H9 (cell line): Measurements from ENCODE around the gene SIPA1. TPM values are rescaled to one million over a fixed set of nuclear protein-coding genes. Genes with fewer than 3 reads are reported as not detected.

Experiments used
- DNase-seq: peaks from one replicate; pipeline ENCODE4 v3.0.0-alpha.2; 2017
- H2AFZ ChIP-seq: one replicate; pipeline ENCODE4 v1.6.1; 2013; ENCODE audit warnings: mild to moderate bottlenecking, low read length, control low read depth, moderate library complexity
- H2AK5ac ChIP-seq: 2 replicates; pipeline ENCODE4 v1.6.1; 2013; ENCODE audit warnings: low read length, control low read depth, mixed read lengths; ENCODE audit not compliant: insufficient read length
- H2BK120ac ChIP-seq: one replicate; pipeline ENCODE4 v1.6.1; 2013; ENCODE audit warnings: low read depth, mild to moderate bottlenecking, low read length, control low read depth, inconsistent platforms; ENCODE audit not compliant: poor library complexity, severe bottlenecking
- H2BK12ac ChIP-seq: 2 replicates; pipeline ENCODE4 v1.6.1; 2013; ENCODE audit warnings: low read length, control low read depth, mixed read lengths, low read depth; ENCODE audit not compliant: insufficient read length
- H2BK15ac ChIP-seq: 2 replicates; pipeline ENCODE4 v1.6.1; 2013; ENCODE audit warnings: low read depth, low read length, control low read depth
- H2BK20ac ChIP-seq: one replicate; pipeline ENCODE4 v1.6.1; 2013; ENCODE audit warnings: low read depth, mild to moderate bottlenecking, low read length, control low read depth, inconsistent platforms; ENCODE audit not compliant: poor library complexity, severe bottlenecking
- H2BK5ac ChIP-seq: 2 replicates; pipeline ENCODE4 v1.6.1; 2013; ENCODE audit warnings: low read length, control low read depth, mixed read lengths; ENCODE audit not compliant: insufficient read length
- H3K14ac ChIP-seq: 2 replicates; pipeline ENCODE4 v1.6.1; 2013; ENCODE audit warnings: low read length, control low read depth; ENCODE audit not compliant: insufficient read depth
- H3K18ac ChIP-seq: 2 replicates; pipeline ENCODE4 v1.6.1; 2013; ENCODE audit warnings: low read depth, mild to moderate bottlenecking, mixed read lengths, low read length, control low read depth; ENCODE audit not compliant: insufficient read length
- H3K23ac ChIP-seq: 2 replicates; pipeline ENCODE4 v1.6.1; 2013; ENCODE audit warnings: low read length, control low read depth, mixed read lengths, low read depth; ENCODE audit not compliant: insufficient read length
- H3K23me2 ChIP-seq: 2 replicates; pipeline ENCODE4 v1.6.1; 2013; ENCODE audit warnings: low read depth, mild to moderate bottlenecking, mixed read lengths, low read length, control low read depth; ENCODE audit not compliant: insufficient read length, poor library complexity, severe bottlenecking
- H3K27ac ChIP-seq: 2 replicates; pipeline ENCODE4 v1.5.1; 2013; ENCODE audit warnings: low read length, control low read depth, mixed read lengths, low read depth; ENCODE audit not compliant: insufficient read length
- H3K27me3 ChIP-seq: 2 replicates; pipeline ENCODE4 v1.6.1; 2013; ENCODE audit warnings: low read length, control low read depth, inconsistent platforms; ENCODE audit not compliant: insufficient read depth
- H3K4ac ChIP-seq: 2 replicates; pipeline ENCODE4 v1.6.1; 2013; ENCODE audit warnings: low read depth, mild to moderate bottlenecking, control low read depth, inconsistent platforms, low read length, moderate library complexity
- H3K4me1 ChIP-seq: 2 replicates; pipeline ENCODE4 v1.6.1; 2013; ENCODE audit warnings: low read length, control low read depth, inconsistent platforms; ENCODE audit not compliant: insufficient read depth
- H3K4me2 ChIP-seq: 2 replicates; pipeline ENCODE4 v1.6.1; 2013; ENCODE audit warnings: low read length, control low read depth, mixed read lengths; ENCODE audit not compliant: insufficient read length, insufficient read depth
- H3K56ac ChIP-seq: 2 replicates; pipeline ENCODE4 v1.6.1; 2013; ENCODE audit warnings: low read depth, mild to moderate bottlenecking, mixed read lengths, low read length, control low read depth; ENCODE audit not compliant: insufficient read length
- H3K79me1 ChIP-seq: 2 replicates; pipeline ENCODE4 v1.6.1; 2013; ENCODE audit warnings: low read depth, mild to moderate bottlenecking, moderate library complexity, low read length, control low read depth, inconsistent platforms; ENCODE audit not compliant: insufficient read depth, poor library complexity, severe bottlenecking
- H3K79me2 ChIP-seq: 2 replicates; pipeline ENCODE4 v1.6.1; 2013; ENCODE audit warnings: low read length, control low read depth, inconsistent platforms; ENCODE audit not compliant: insufficient read depth
- H3K9ac ChIP-seq: 2 replicates; pipeline ENCODE4 v1.6.1; 2013; ENCODE audit warnings: low read length, control low read depth, mixed read lengths; ENCODE audit not compliant: insufficient read length; ENCODE audit errors: extremely low read depth
- H3K9me3 ChIP-seq: one replicate; pipeline ENCODE4 v1.6.1; 2013; ENCODE audit warnings: low read depth, low read length, inconsistent platforms; ENCODE audit not compliant: control insufficient read depth
- H3T11ph ChIP-seq: one replicate; pipeline ENCODE4 v1.6.1; 2013; ENCODE audit warnings: mild to moderate bottlenecking, low read length, control low read depth, inconsistent platforms
- H4K20me1 ChIP-seq: one replicate; pipeline ENCODE4 v1.6.1; 2013; ENCODE audit not compliant: control insufficient read depth, insufficient read length, insufficient read depth
- H4K5ac ChIP-seq: 2 replicates; pipeline ENCODE4 v1.6.1; 2013; ENCODE audit warnings: low read depth, mild to moderate bottlenecking, mixed read lengths, low read length, control low read depth; ENCODE audit not compliant: insufficient read length
- H4K8ac ChIP-seq: replicated peaks from 2 replicates; pipeline ENCODE4 v1.6.1; 2013; ENCODE audit warnings: low read length, control low read depth, mixed read lengths, low read depth; ENCODE audit not compliant: insufficient read length
- H4K91ac ChIP-seq: 2 replicates; pipeline ENCODE4 v1.6.1; 2013; ENCODE audit warnings: low read depth, mild to moderate bottlenecking, moderate library complexity, mixed read lengths, low read length, control low read depth; ENCODE audit not compliant: insufficient read length
- H3K27ac Mint-ChIP-seq, 3 experiments: 2 replicates in 2 of 3; 3 replicates in 1 of 3; pipeline ENCODE4 v1.8.0; 2020 to 2021; ENCODE audit warnings: mixed read lengths in 3 of 3, mild to moderate bottlenecking in 1 of 3, moderate library complexity in 1 of 3
- H3K27me3 Mint-ChIP-seq: 2 replicates; pipeline ENCODE4 v1.8.0; 2021; ENCODE audit warnings: low read depth, mild to moderate bottlenecking, moderate library complexity, mixed read lengths
- H3K36me3 Mint-ChIP-seq, 3 experiments: 2 replicates in 2 of 3; 3 replicates in 1 of 3; pipeline ENCODE4 v1.8.0; 2020 to 2021; ENCODE audit warnings: low read depth in 3 of 3, mixed read lengths in 3 of 3; ENCODE audit not compliant: insufficient read depth in 1 of 3
- H3K4me1 Mint-ChIP-seq, 2 experiments: 2 replicates each; pipeline ENCODE4 v1.8.0; 2020; ENCODE audit warnings: mixed read lengths in 2 of 2
- H3K4me3 Mint-ChIP-seq, 2 experiments: 2 replicates in 1 of 2; 3 replicates in 1 of 2; pipeline ENCODE4 v1.8.0; 2020 to 2021; ENCODE audit warnings: mild to moderate bottlenecking in 2 of 2, mixed read lengths in 2 of 2, moderate library complexity in 1 of 2
- H3K9me3 Mint-ChIP-seq, 2 experiments: 2 replicates in 1 of 2; 3 replicates in 1 of 2; pipeline ENCODE4 v1.8.0; 2020; ENCODE audit warnings: mild to moderate bottlenecking in 2 of 2, mixed read lengths in 2 of 2, moderate library complexity in 1 of 2
- CTCF ChIP-seq: fragments of 200-600 bp; sonication (generic); conservative IDR thresholded peaks from 3 replicates; pipeline ENCODE4 v1.8.0; 2021; ENCODE audit warnings: antibody characterized with exemption, mild to moderate bottlenecking
- WGBS: extraction: QIAGEN DNeasy Blood & Tissue Kit; methylation state at CpG from one replicate; pipeline ENCODE4 v1.1.7; 2013; ENCODE audit warnings: missing lambda C conversion rate, low lambda C conversion rate, mixed read lengths; ENCODE audit not compliant: insufficient read length; ENCODE audit errors: extremely low coverage; 5-methylcytosine and 5-hydroxymethylcytosine counted together
- total RNA-seq: library from RNA; stranded (reverse); gene quantifications from 2 replicates; pipeline ENCODE4 v1.2.1, GENCODE V29; 2021

Gene SIPA1
- total RNA-seq, 1 experiment from 2014 or later = 32.0 TPM

DNA sequence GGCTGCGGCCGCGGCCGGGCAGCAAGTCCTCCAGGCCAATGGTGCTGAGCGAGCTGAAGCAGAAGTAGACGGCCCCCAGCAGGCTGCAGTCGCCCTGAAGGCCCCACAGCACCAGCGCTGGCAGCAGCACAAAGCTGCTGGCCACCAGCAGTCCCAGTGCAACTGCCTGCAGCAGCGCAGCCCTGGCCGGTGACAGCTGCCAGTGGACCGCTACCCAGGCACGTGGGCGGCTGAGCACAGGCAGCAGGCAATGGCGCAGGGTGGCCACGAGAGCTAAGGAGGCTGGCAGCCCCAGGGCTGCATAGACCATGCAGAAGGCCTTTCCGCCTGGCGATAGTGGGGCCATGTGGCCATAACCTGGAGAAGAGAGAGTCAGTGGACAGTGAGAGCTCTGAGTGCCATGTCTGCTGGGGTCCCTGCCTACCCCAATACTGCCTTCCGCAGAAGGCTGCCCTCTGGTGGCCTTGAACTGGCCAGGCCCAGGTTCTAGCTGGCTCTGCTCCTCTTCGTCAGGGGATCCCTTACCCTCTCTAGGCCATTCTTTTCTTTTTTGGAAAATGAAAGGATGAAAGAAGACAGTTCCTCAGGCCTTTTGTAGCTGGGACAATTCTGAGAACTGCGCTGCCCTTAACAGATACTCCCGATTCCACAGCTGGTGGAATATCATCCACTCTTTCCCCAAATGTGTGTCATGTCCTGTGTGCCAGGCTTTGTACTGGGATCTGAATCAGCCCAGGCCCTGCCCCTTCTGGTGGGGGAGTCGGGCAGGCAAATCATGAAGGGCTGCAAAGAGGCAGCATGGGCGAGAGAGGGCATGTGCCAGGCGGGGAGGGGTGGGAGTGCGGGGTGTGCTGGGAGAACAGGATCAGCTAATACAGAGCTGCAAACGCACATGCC lies 44.1 kb upstream of the SIPA1 start:
- H3K9ac ChIP-seq = no peak overlapping the region
- no peak overlapping the region for H2BK5ac ChIP-seq
- H3K27ac ChIP-seq = no peak overlapping the region
- no peak overlapping the region for H3K18ac ChIP-seq
- no peak overlapping the region for H3T11ph ChIP-seq
- H3K56ac ChIP-seq = no peak overlapping the region
- H3K27me3 ChIP-seq = no peaks in the 10 kb centered on the region; the same call in 1 of the 2 replicates
- no peak overlapping the region for H3K4ac ChIP-seq
- no peak overlapping the region for H2AK5ac ChIP-seq
- Mint-ChIP-seq H3K27me3 (peaks cover 41% of the 10 kb centered on the region), H3K4me1 (peaks cover 8 to 19% of the 10 kb centered on the region in 2 experiments), H3K9me3 (no peaks in the 10 kb centered on the region), H3K27ac (no peak overlapping the region), H3K36me3 (peaks cover 0 to 14% (median 4%) of the 10 kb centered on the region in 3 experiments; a peak in 6 of 7 replicates), H3K4me3 (peak overlapping the region in 1 of 2 experiments; percentile 55; a peak in 3 of 5 replicates)
- no peak overlapping the region for H4K91ac ChIP-seq
- no peak overlapping the region; the same call in 1 of the 2 replicates for H3K14ac ChIP-seq
- no peak overlapping the region for H2AFZ ChIP-seq
- no peak overlapping the region for H2BK12ac ChIP-seq
- no peaks in the 10 kb centered on the region; the same call in 1 of the 2 replicates for H3K4me1 ChIP-seq
- H4K5ac ChIP-seq = no peak overlapping the region
- no peak overlapping the region; the same call in 1 of the 2 replicates for H2BK15ac ChIP-seq
- WGBS = no CpG with 5 or more reads among the region's 26 CpGs
- no peaks in the 10 kb centered on the region for H4K20me1 ChIP-seq
- H3K9me3 ChIP-seq = no peaks in the 10 kb centered on the region
- H3K23me2 ChIP-seq = no peaks in the 10 kb centered on the region
- H3K4me2 ChIP-seq = no peak overlapping the region
- H4K8ac ChIP-seq = no peak overlapping the region
- H3K79me1 ChIP-seq = no peaks in the 10 kb centered on the region
- peak; percentile 72 for DNase-seq
- peak; percentile 86 for TF ChIP-seq CTCF
- H2BK120ac ChIP-seq = no peak overlapping the region
- no peaks in the 10 kb centered on the region for H3K79me2 ChIP-seq
- no peak overlapping the region for H2BK20ac ChIP-seq
- no peak overlapping the region for H3K23ac ChIP-seq
